AG08396 (cell line): ENCODE measurements around the gene RGPD3.
"Not testable (repeated sequence)": the region's sequence is repeated elsewhere in the genome, so short reads cannot be mapped to it uniquely, and the experiment has no call there.

ENCODE experiments used
- DNase-seq: peaks from one replicate; pipeline ENCODE4 v3.0.0; 2012; ENCODE audit warnings: low spot score, mixed read lengths

The RGPD3 gene

GRCh38 chr2:106486551-106487385 is 18.6 kb upstream of the RGPD3 start, which contains the start of gene CD8B2:
Gene CD8B2 (plus strand): TSS chr2:106487364. CDS start chr2:106487427, 63 bp downstream.
- not testable (repeated sequence) for DNase-seq

GRCh38 chr2:106479563-106479962 is 11.3 kb upstream of the RGPD3 start:
- not testable (repeated sequence) for DNase-seq

GRCh38 chr2:106477647-106478046 is 9.4 kb upstream of the RGPD3 start:
- not testable (repeated sequence) for DNase-seq

GRCh38 chr2:106470658-106471057 is 2.4 kb upstream of the RGPD3 start:
- not testable (repeated sequence) for DNase-seq

GRCh38 chr2:106467516-106467915 is 697 bp downstream of the RGPD3 start:
- not testable (repeated sequence) for DNase-seq

- DNase-seq = not testable (repeated sequence)
Observed at GRCh38 chr2:106461882-106462281, 6.3 kb downstream of the RGPD3 start.

GRCh38 chr2:106390680-106391079 is 77.5 kb downstream of the RGPD3 start:
- not testable (repeated sequence) for DNase-seq

- DNase-seq = not testable (repeated sequence)
Observed at GRCh38 chr2:106388814-106389410, 79.3 kb downstream of the RGPD3 start.

GRCh38 chr2:106384548-106384947 is 83.7 kb downstream of the RGPD3 start:
- DNase-seq = not testable (repeated sequence)

- DNase-seq = not testable (repeated sequence)
Observed at GRCh38 chr2:106381867-106382266, 86.3 kb downstream of the RGPD3 start.

GRCh38 chr2:106379567-106379966 is 88.6 kb downstream of the RGPD3 start:
- not testable (repeated sequence) for DNase-seq

- not testable (repeated sequence) for DNase-seq
Observed at GRCh38 chr2:106369182-106369581, 99.0 kb downstream of the RGPD3 start.

- DNase-seq = no peak
Observed at GRCh38 chr2:106366204-106366885, 101.9 kb downstream of the RGPD3 start.

- DNase-seq = no peak
Observed at GRCh38 chr2:106363791-106364190, 104.4 kb downstream of the RGPD3 start.

- DNase-seq = no peak
Observed at GRCh38 chr2:106362789-106363188, 105.4 kb downstream of the RGPD3 start.

- DNase-seq = no peak
Observed at GRCh38 chr2:106359512-106359911, 108.7 kb downstream of the RGPD3 start.

- DNase-seq = no peak
Observed at GRCh38 chr2:106358521-106358920, 109.7 kb downstream of the RGPD3 start.

GRCh38 chr2:106358081-106358480 is 110.1 kb downstream of the RGPD3 start:
- no peak for DNase-seq

- no peak for DNase-seq
Observed at GRCh38 chr2:106356291-106356690, 111.9 kb downstream of the RGPD3 start.

- no peak for DNase-seq
Observed at GRCh38 chr2:106353676-106354075, 114.5 kb downstream of the RGPD3 start.

GRCh38 chr2:106350980-106351379 is 117.2 kb downstream of the RGPD3 start:
- DNase-seq = no peak

GRCh38 chr2:106344302-106344701 is 123.9 kb downstream of the RGPD3 start:
- no peak for DNase-seq

- DNase-seq = no peak
Observed at GRCh38 chr2:106343274-106343673, 124.9 kb downstream of the RGPD3 start.
